HFF-Myc (cell line): Measurements from ENCODE around the gene HECW1.
"Not testable (repeated sequence)": the region's sequence is repeated elsewhere in the genome, so short reads cannot be mapped to it uniquely, and the experiment has no call there.

Experiments
- DNase-seq: peaks from one replicate; pipeline ENCODE4 v3.0.0-alpha.2; 2011; ENCODE audit warnings: low read depth; ENCODE audit errors: extremely low read depth
- H3K4me3 ChIP-seq: replicated peaks from 2 replicates; pipeline ENCODE4 v1.5.1; 2011; ENCODE audit warnings: low read depth, mild to moderate bottlenecking, control low read depth, low read length
- TF ChIP-seq, protein P1 (sequence below): IDR thresholded peaks from 2 replicates; pipeline ENCODE4 v1.5.1; 2012; ENCODE audit warnings: mild to moderate bottlenecking, low read depth, low read length, control low read depth; ENCODE audit errors: missing control alignments

The HECW1 gene

DNA sequence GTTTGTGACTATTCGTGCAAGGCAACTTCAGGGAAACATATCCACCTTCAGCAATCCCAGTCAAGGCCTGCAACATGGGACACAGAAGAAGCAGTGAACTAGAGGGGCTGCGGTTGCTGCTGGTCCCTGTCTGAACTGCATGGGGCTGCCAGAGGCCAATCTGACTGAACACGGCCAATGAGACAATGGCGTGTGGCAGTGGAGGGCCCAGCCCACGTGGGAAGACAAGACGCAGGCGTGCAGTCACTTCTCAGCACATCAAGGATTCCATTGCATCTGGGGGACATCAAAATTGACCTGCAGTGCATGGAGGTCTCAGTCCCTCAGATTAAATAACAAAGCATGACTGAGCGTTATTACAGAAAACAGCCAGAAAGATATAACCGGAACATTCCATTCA, 215.9 kb downstream of the HECW1 start:
- no peak for DNase-seq
- TF ChIP-seq, protein P1, sequence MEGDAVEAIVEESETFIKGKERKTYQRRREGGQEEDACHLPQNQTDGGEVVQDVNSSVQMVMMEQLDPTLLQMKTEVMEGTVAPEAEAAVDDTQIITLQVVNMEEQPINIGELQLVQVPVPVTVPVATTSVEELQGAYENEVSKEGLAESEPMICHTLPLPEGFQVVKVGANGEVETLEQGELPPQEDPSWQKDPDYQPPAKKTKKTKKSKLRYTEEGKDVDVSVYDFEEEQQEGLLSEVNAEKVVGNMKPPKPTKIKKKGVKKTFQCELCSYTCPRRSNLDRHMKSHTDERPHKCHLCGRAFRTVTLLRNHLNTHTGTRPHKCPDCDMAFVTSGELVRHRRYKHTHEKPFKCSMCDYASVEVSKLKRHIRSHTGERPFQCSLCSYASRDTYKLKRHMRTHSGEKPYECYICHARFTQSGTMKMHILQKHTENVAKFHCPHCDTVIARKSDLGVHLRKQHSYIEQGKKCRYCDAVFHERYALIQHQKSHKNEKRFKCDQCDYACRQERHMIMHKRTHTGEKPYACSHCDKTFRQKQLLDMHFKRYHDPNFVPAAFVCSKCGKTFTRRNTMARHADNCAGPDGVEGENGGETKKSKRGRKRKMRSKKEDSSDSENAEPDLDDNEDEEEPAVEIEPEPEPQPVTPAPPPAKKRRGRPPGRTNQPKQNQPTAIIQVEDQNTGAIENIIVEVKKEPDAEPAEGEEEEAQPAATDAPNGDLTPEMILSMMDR, result no peak
- H3K4me3 ChIP-seq, result no peak overlapping the region

DNA sequence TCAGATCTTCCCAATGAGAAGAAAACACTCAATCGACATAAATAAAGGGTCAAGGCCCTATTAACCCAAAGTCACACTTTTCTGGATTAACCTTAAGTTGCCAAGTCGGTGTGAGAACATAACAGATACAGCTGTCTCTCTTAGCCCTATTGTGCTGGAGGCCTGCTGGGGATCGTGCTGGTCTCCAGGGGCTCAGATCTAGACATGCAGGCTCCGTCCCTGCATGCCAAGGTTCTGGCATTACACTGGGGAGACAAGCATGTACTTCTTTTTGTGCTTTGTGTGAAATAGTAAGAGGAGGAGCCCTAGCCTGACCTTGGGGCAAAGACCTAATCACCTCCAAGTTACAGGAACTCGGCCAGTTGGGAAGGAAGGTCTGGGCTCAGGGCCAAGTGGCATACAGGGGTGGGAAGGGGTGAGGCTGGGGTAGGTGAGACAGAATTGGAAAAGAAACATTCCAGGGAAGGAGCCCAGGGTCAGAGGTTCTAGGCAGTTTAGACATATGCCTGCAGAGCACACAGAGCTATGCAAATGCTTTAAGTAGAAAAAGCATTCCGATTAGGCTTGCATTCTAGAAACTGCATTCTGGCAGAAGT, 216.4 kb downstream of the HECW1 start:
- H3K4me3 ChIP-seq, result no peak overlapping the region
- DNase-seq, result no peak
- TF ChIP-seq, protein P1, result no peak

DNA sequence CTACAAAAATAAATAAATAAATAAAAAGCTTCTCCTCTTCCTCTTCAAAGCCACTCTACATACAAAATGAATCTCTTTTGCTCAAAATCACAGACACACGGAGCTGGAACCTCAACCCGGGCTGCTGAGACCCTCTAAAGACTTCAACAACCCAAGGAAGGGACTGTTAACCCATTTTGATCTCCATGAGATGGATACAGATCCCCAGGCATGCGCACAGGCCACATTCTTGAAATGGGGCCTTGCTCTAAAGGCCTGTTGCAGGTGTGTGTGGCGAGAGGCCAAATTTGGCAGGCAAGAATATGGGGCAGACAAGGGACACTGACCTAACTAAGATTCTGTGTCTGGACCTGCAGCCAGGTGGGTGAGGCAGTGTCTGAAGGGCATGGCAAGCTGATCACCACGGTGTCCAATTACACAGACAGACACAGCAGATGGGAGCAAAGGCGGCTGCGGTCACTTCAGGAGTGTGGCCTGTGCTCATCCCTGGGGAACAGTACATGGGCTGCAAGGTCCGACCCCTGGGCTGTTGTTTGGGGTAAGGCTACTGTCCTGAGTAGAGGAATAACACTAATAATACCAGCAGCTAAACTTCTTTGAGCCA, 219.8 kb downstream of the HECW1 start:
- H3K4me3 ChIP-seq, result no peak overlapping the region
- TF ChIP-seq, protein P1, result no peak
- DNase-seq, result no peak

DNA sequence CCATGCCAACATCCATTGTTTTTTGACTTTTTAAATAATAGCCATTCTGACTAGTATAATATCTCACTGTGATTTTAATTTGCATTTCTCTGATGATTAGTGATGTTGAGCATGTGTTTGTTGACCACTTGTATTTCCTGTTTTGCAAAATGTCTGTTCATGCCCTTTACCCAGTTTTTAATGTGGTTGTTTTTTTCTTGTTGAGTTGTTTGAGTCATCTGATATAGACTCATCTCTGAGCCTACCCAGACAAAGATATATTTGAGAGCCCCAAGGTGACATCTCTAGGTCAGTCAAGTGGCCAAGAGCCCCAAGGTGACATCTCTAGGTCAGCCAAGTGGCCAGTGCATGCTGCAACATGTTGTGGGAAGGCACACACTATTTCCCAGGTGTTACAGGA, 224.7 kb downstream of the HECW1 start:
- DNase-seq, result no peak
- TF ChIP-seq, protein P1, result no peak
- H3K4me3 ChIP-seq, result no peak overlapping the region

DNA sequence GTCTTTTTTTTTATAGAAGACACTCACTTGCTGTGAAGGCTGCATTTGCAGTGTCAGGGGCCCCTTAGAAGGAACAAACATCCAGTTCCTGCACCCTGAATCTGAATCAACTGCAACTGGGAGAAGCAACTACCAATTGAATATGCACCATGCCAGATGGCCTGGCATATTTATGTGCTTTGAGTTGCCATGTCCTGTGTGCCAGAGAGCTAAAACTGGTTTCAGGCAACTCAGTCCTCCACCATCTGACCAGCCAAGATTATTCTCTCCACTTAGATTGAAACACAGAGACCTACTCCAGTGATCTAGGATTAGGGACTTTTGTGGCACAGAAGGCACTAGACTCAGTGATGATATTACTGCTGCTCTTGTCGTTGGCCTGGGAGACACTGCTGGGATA, 225.4 kb downstream of the HECW1 start:
- H3K4me3 ChIP-seq, result no peak overlapping the region
- no peak for DNase-seq
- TF ChIP-seq, protein P1, result no peak

DNA sequence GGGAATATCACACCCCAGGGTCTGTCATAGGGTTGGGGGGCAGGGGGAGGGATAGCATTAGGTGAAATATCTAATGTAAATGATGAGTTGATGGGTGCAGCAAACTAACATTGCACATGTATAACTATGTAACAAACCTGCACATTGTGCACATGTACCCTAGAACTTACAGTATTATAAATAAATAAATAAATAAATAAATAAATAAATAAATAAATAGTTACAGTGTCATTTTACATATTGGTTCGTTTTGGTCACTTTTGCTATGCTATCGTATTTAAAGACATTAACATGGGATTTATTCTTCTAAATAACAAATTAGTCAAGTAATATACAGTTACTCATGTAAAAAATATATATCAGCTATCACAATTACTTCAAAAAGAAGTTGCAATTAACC, 228.7 kb downstream of the HECW1 start:
- TF ChIP-seq, protein P1, result no peak
- DNase-seq, result no peak

DNA sequence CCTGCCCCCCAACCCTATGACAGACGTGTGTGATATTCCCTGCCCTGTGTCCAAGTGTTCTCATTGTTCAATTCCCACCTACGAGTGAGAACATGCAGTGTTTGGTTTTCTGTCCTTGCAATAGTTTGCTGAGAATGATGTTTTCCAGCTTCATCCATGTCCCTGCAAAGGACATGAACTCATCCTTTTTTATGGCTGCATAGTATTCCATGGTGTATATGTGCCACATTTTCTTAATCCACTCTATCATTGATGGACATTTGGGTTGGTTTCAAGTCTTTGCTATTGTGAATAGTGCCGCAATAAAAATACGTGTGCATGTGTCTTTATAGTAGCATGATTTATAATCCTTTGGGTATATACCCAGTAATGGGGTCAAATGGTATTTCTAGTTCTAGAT, 231.0 kb downstream of the HECW1 start:
- not testable (repeated sequence) for DNase-seq, H3K4me3 ChIP-seq

More for the DNA sequence above, 228.7 kb downstream of the HECW1 start:
- no peak overlapping the region for H3K4me3 ChIP-seq

DNA sequence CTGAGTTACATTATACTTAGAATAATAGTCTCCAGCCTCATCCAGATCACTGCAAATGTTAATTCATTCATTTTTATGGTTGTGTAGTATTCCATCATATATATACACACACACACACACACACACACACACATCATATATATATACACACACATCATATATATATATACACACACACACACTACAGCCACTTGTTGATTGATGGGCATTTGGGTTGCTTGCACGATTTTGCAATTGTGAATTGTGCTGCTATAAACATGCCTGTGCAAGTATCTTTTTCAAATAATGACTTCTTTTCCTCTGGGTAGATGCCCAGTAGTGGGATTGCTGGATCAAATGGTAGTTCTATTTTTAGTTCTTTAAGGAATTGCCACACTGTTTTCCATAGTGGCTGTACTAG, 233.2 kb downstream of the HECW1 start:
- DNase-seq, H3K4me3 ChIP-seq: not testable (repeated sequence)
